Measurements from ENCODE around the gene CLDN10. TPM values are rescaled to one million over a fixed set of nuclear protein-coding genes. Genes with fewer than 3 reads are reported as not detected.

The CLDN10 gene
- polyA plus RNA-seq, 1 donor from 2014 or later: not detected

GRCh38 chr13:95614641-95615245 is 62.2 kb downstream of the CLDN10 start:
- Histone ChIP-seq H4K20me1 (ENCODE audit: insufficient read depth) (no peaks in the 10 kb centered on the region), H2AFZ (ENCODE audit: low read depth, low read length) (no peak overlapping the region), H3K9me3 (ENCODE audit: low read length) (no peaks in the 10 kb centered on the region), H3K27me3 (ENCODE audit: insufficient read depth, low read depth, low read length) (no peaks in the 10 kb centered on the region), H3F3A (ENCODE audit: insufficient read depth, low read length, poor library complexity, severe bottlenecking) (no peaks in the 10 kb centered on the region), H3K4me2 (ENCODE audit: low read length) (no peak overlapping the region), H3K79me2 (replicated peaks; ENCODE audit: insufficient read depth, low read length) (no peaks in the 10 kb centered on the region), H3K4me3 (ENCODE audit: low read length) (no peak overlapping the region), H3K27ac (ENCODE audit: low read length) (no peak overlapping the region), H3K36me3 (ENCODE audit: insufficient read depth, low read length) (no peaks in the 10 kb centered on the region), H3K9ac (ENCODE audit: low read length) (no peak overlapping the region), H3K9me2 (ENCODE audit: insufficient read depth, low read length) (no peaks in the 10 kb centered on the region)
- no peak for TF ChIP-seq EP300 (conservative IDR thresholded peaks at IDR 0.05; ENCODE audit: poor library complexity, severe bottlenecking)
- no peak for TF ChIP-seq EZH2 (IDR thresholded peaks at IDR 0.05; ENCODE audit: borderline replicate concordance, insufficient read depth, low read length, poor library complexity, severe bottlenecking)
- no peak for TF ChIP-seq REST (IDR thresholded peaks at IDR 0.05; ENCODE audit: borderline replicate concordance)

- Histone ChIP-seq H3K9me2 (ENCODE audit: insufficient read depth, low read length) (no peaks in the 10 kb centered on the region), H3K4me3 (ENCODE audit: low read length) (no peak overlapping the region), H2AFZ (ENCODE audit: low read depth, low read length) (no peak overlapping the region), H3K36me3 (ENCODE audit: insufficient read depth, low read length) (no peaks in the 10 kb centered on the region), H4K20me1 (ENCODE audit: insufficient read depth) (no peaks in the 10 kb centered on the region), H3K9ac (ENCODE audit: low read length) (no peak overlapping the region), H3K79me2 (replicated peaks; ENCODE audit: insufficient read depth, low read length) (no peaks in the 10 kb centered on the region), H3K27me3 (ENCODE audit: insufficient read depth, low read depth, low read length) (no peaks in the 10 kb centered on the region), H3K4me2 (ENCODE audit: low read length) (no peak overlapping the region), H3F3A (ENCODE audit: insufficient read depth, low read length, poor library complexity, severe bottlenecking) (no peaks in the 10 kb centered on the region), H3K9me3 (ENCODE audit: low read length) (no peaks in the 10 kb centered on the region), H3K27ac (ENCODE audit: low read length) (no peak overlapping the region)
- TF ChIP-seq MXI1 (conservative IDR thresholded peaks at IDR 0.05; ENCODE audit: poor library complexity, severe bottlenecking) (no peak), POLR2AphosphoS5 (IDR thresholded peaks at IDR 0.05) (no peak), SMC3 (conservative IDR thresholded peaks at IDR 0.05; ENCODE audit: poor library complexity) (no peak), CTCF (IDR thresholded peaks at IDR 0.05; ENCODE audit: poor library complexity, severe bottlenecking) (no peak), EP300 (conservative IDR thresholded peaks at IDR 0.05; ENCODE audit: poor library complexity, severe bottlenecking) (no peak), RAD21 (conservative IDR thresholded peaks at IDR 0.05) (no peak), TAF1 (IDR thresholded peaks at IDR 0.05; ENCODE audit: low read depth) (no peak), EZH2 (IDR thresholded peaks at IDR 0.05; ENCODE audit: borderline replicate concordance, insufficient read depth, low read length, poor library complexity, severe bottlenecking) (no peak), REST (IDR thresholded peaks at IDR 0.05; ENCODE audit: borderline replicate concordance) (no peak)
These were observed 63.0 kb downstream of the CLDN10 start for GRCh38 chr13:95615539-95615938.
